Activated naive CD4-positive, alpha-beta T cell treated with anti-CD3 and anti-CD28 coated beads, Interleukin-2, amount 10 ng/mL, durations not matched to agents 7 days and 5 days (primary cell): ENCODE measurements around the gene TLE2.

Experiments used
- CTCF ChIA-PET: fragments of 350-600 bp; sonication (Branson Sonifier 250); formaldehyde crosslinking; loops from one replicate; lab custom pipeline; 2021; ENCODE audit warnings: antibody characterized with exemption; lab: Charles Lee
- DNase-seq: peaks from one replicate; pipeline ENCODE4 v3.0.0-alpha.2; 2020
- H3K27ac Mint-ChIP-seq: one replicate; pipeline ENCODE4 v1.8.0; 2021; ENCODE audit warnings: mild to moderate bottlenecking, moderate library complexity, mixed read lengths
- H3K27me3 Mint-ChIP-seq: one replicate; pipeline ENCODE4 v1.8.0; 2021; ENCODE audit warnings: mild to moderate bottlenecking, mixed read lengths
- H3K36me3 Mint-ChIP-seq: one replicate; pipeline ENCODE4 v1.8.0; 2021; ENCODE audit warnings: mixed read lengths
- H3K4me1 Mint-ChIP-seq: one replicate; pipeline ENCODE4 v1.8.0; 2021; ENCODE audit warnings: mixed read lengths
- H3K4me3 Mint-ChIP-seq: one replicate; pipeline ENCODE4 v1.8.0; 2021; ENCODE audit warnings: mild to moderate bottlenecking, moderate library complexity, mixed read lengths
- H3K9me3 Mint-ChIP-seq: one replicate; pipeline ENCODE4 v1.8.0; 2021; ENCODE audit warnings: mixed read lengths

The TLE2 gene

GRCh38 chr19:2986951-2987524, 42.0 kb downstream of the TLE2 start:
- DNase-seq, result no peak
- Mint-ChIP-seq H3K27ac (no peak overlapping the region), H3K9me3 (no peaks in the 10 kb centered on the region), H3K36me3 (no peaks in the 10 kb centered on the region), H3K4me3 (no peak overlapping the region), H3K27me3 (peaks cover 50% of the 10 kb centered on the region), H3K4me1 (no peaks in the 10 kb centered on the region)
- CTCF ChIA-PET, result no interaction called here

GRCh38 chr19:2984215-2984528, 44.9 kb downstream of the TLE2 start:
- H3K36me3 Mint-ChIP-seq, result no peaks in the 10 kb centered on the region
- H3K27ac Mint-ChIP-seq, result no peak overlapping the region
- no peaks in the 10 kb centered on the region for H3K9me3 Mint-ChIP-seq
- H3K4me1 Mint-ChIP-seq, result no peaks in the 10 kb centered on the region
- peaks cover 67% of the 10 kb centered on the region for H3K27me3 Mint-ChIP-seq
- DNase-seq, result no peak
- CTCF ChIA-PET, result no interaction called here
- no peak overlapping the region for H3K4me3 Mint-ChIP-seq

- no peak overlapping the region for H3K4me3 Mint-ChIP-seq
- H3K9me3 Mint-ChIP-seq, result no peaks in the 10 kb centered on the region
- no peak overlapping the region for H3K27ac Mint-ChIP-seq
- H3K4me1 Mint-ChIP-seq, result no peaks in the 10 kb centered on the region
- no peak for DNase-seq
- H3K36me3 Mint-ChIP-seq, result no peaks in the 10 kb centered on the region
- CTCF ChIA-PET, result no interaction called here
- H3K27me3 Mint-ChIP-seq, result peaks cover 61% of the 10 kb centered on the region
Measured at GRCh38 chr19:2983351-2984214, 45.5 kb downstream of the TLE2 start.

- Mint-ChIP-seq H3K27ac (no peak overlapping the region), H3K4me3 (no peak overlapping the region), H3K9me3 (no peaks in the 10 kb centered on the region), H3K4me1 (peaks cover under 1% of the 10 kb centered on the region), H3K27me3 (peaks cover 61% of the 10 kb centered on the region), H3K36me3 (no peaks in the 10 kb centered on the region)
- CTCF ChIA-PET, result no interaction called here
- no peak for DNase-seq
Measured at GRCh38 chr19:2982983-2983350, 46.1 kb downstream of the TLE2 start.

- Mint-ChIP-seq H3K4me1 (peaks cover 5% of the 10 kb centered on the region), H3K36me3 (no peaks in the 10 kb centered on the region), H3K27ac (no peak overlapping the region), H3K9me3 (no peaks in the 10 kb centered on the region), H3K27me3 (peaks cover 60% of the 10 kb centered on the region), H3K4me3 (no peak overlapping the region)
- no peak for DNase-seq
- CTCF ChIA-PET, result no interaction called here
Measured at GRCh38 chr19:2982561-2982960, 46.5 kb downstream of the TLE2 start.

GRCh38 chr19:2981898-2982297, 47.2 kb downstream of the TLE2 start:
- Mint-ChIP-seq H3K9me3 (no peaks in the 10 kb centered on the region), H3K36me3 (no peaks in the 10 kb centered on the region), H3K4me1 (peaks cover 10% of the 10 kb centered on the region), H3K4me3 (no peak overlapping the region), H3K27me3 (peaks cover 59% of the 10 kb centered on the region), H3K27ac (no peak overlapping the region)
- no peak for DNase-seq
- CTCF ChIA-PET, result no interaction called here

GRCh38 chr19:2978772-2979171, 50.3 kb downstream of the TLE2 start:
- H3K4me1 Mint-ChIP-seq, result peaks cover 24% of the 10 kb centered on the region
- no peak overlapping the region for H3K4me3 Mint-ChIP-seq
- H3K27ac Mint-ChIP-seq, result no peak overlapping the region
- H3K9me3 Mint-ChIP-seq, result no peaks in the 10 kb centered on the region
- H3K36me3 Mint-ChIP-seq, result no peaks in the 10 kb centered on the region
- peaks cover 69% of the 10 kb centered on the region for H3K27me3 Mint-ChIP-seq
- DNase-seq, result no peak
- CTCF ChIA-PET, result no interaction called here

- H3K4me3 Mint-ChIP-seq, result no peak overlapping the region
- DNase-seq, result no peak
Measured at GRCh38 chr19:2978166-2978767, 50.8 kb downstream of the TLE2 start.

GRCh38 chr19:2977746-2978138, 51.3 kb downstream of the TLE2 start:
- Mint-ChIP-seq H3K27me3 (peaks cover 69% of the 10 kb centered on the region), H3K4me3 (peak overlapping the region; percentile 92), H3K4me1 (peaks cover 24% of the 10 kb centered on the region), H3K27ac (no peak overlapping the region), H3K9me3 (no peaks in the 10 kb centered on the region), H3K36me3 (no peaks in the 10 kb centered on the region)
- CTCF ChIA-PET, result interaction anchor here (0.6 kb wide), 2 partner anchors 155 to 253 kb away, joined by 3 read pairs; no protein-coding TSS in a partner anchor
- DNase-seq, result no peak

More at GRCh38 chr19:2978166-2978767, 50.8 kb downstream of the TLE2 start:
- Mint-ChIP-seq H3K9me3 (no peaks in the 10 kb centered on the region), H3K27ac (no peak overlapping the region), H3K36me3 (no peaks in the 10 kb centered on the region), H3K27me3 (peaks cover 69% of the 10 kb centered on the region), H3K4me1 (peaks cover 24% of the 10 kb centered on the region)
- CTCF ChIA-PET, result interaction anchor here (0.6 kb wide), 1 partner anchor 253 kb away, joined by 3 read pairs; no protein-coding TSS in a partner anchor

- CTCF ChIA-PET, result interaction anchor here (0.6 to 1.3 kb wide), 3 partner anchors 127 to 155 kb away, joined by 3 to 5 read pairs (median 3); no protein-coding TSS in a partner anchor
Measured at GRCh38 chr19:2977001-2977745, 51.9 kb downstream of the TLE2 start, which contains the start of gene TLE6. TSS of gene TLE6 (plus strand) at chr19:2977564. CDS start at chr19:2978234, 670 bp downstream.

GRCh38 chr19:2976609-2977000, 52.5 kb downstream of the TLE2 start:
- DNase-seq, result no peak
- CTCF ChIA-PET, result interaction anchor here (1.1 to 1.3 kb wide), 3 partner anchors 15 to 153 kb away, joined by 3 to 5 read pairs (median 5); no protein-coding TSS in a partner anchor
- H3K36me3 Mint-ChIP-seq, result no peaks in the 10 kb centered on the region
- peak overlapping the region; percentile 89 for H3K27ac Mint-ChIP-seq
- no peaks in the 10 kb centered on the region for H3K9me3 Mint-ChIP-seq
- peak overlapping the region; percentile 92 for H3K4me3 Mint-ChIP-seq
- H3K27me3 Mint-ChIP-seq, result peaks cover 66% of the 10 kb centered on the region
- H3K4me1 Mint-ChIP-seq, result peaks cover 27% of the 10 kb centered on the region

More at GRCh38 chr19:2977001-2977745, 51.9 kb downstream of the TLE2 start, which contains the start of gene TLE6:
- Mint-ChIP-seq H3K4me3 (peak within 1 kb of the TSS; percentile 92), H3K36me3 (no peaks in the 10 kb centered on the region), H3K4me1 (peaks cover 24% of the 10 kb centered on the region), H3K27me3 (peaks cover 68% of the 10 kb centered on the region), H3K9me3 (no peaks in the 10 kb centered on the region), H3K27ac (peak within 1 kb of the TSS; percentile 89)
- peak; percentile 97 for DNase-seq

- peak overlapping the region; percentile 34 for H3K4me3 Mint-ChIP-seq
- no peaks in the 10 kb centered on the region for H3K36me3 Mint-ChIP-seq
- CTCF ChIA-PET, result interaction anchor here (0.6 to 1.2 kb wide), 2 partner anchors 23 to 287 kb away, joined by 3 to 4 read pairs; no protein-coding TSS in a partner anchor
- no peaks in the 10 kb centered on the region for H3K9me3 Mint-ChIP-seq
- no peak for DNase-seq
- no peak overlapping the region for H3K27ac Mint-ChIP-seq
- H3K4me1 Mint-ChIP-seq, result peaks cover 27% of the 10 kb centered on the region
- H3K27me3 Mint-ChIP-seq, result peaks cover 53% of the 10 kb centered on the region
Measured at GRCh38 chr19:2974342-2975041, 54.6 kb downstream of the TLE2 start.

GRCh38 chr19:2973229-2973628, 55.9 kb downstream of the TLE2 start:
- Mint-ChIP-seq H3K4me3 (no peak overlapping the region), H3K27me3 (peaks cover 53% of the 10 kb centered on the region), H3K9me3 (no peaks in the 10 kb centered on the region), H3K36me3 (no peaks in the 10 kb centered on the region), H3K27ac (no peak overlapping the region), H3K4me1 (peaks cover 30% of the 10 kb centered on the region)
- CTCF ChIA-PET, result no interaction called here
- no peak for DNase-seq
